NB4 (cell line): ENCODE results near the gene PLXNA2.

ENCODE experiments used
- CTCF ChIP-seq: IDR thresholded peaks from one replicate; pipeline ENCODE4 v1.5.1; 2012; ENCODE audit warnings: low read depth, low read length
- POLR2A ChIP-seq: IDR thresholded peaks from 2 replicates; pipeline ENCODE4 v1.6.1; 2011; ENCODE audit warnings: mild to moderate bottlenecking; ENCODE audit not compliant: insufficient read length; ENCODE audit errors: extremely low read depth

- TF ChIP-seq POLR2A (no peak), CTCF (no peak)
These were observed 61.1 kb downstream of the PLXNA2 start for GRCh38 chr1:208182880-208183645.
